Measurements from ENCODE around the gene RPP25L. TPM values are rescaled to one million over a fixed set of nuclear protein-coding genes. Genes with fewer than 3 reads are reported as not detected.

Gene RPP25L
- total and polyA plus RNA-seq, 12 donors = 10.5 to 42.9 (median 27.6) TPM

DNA sequence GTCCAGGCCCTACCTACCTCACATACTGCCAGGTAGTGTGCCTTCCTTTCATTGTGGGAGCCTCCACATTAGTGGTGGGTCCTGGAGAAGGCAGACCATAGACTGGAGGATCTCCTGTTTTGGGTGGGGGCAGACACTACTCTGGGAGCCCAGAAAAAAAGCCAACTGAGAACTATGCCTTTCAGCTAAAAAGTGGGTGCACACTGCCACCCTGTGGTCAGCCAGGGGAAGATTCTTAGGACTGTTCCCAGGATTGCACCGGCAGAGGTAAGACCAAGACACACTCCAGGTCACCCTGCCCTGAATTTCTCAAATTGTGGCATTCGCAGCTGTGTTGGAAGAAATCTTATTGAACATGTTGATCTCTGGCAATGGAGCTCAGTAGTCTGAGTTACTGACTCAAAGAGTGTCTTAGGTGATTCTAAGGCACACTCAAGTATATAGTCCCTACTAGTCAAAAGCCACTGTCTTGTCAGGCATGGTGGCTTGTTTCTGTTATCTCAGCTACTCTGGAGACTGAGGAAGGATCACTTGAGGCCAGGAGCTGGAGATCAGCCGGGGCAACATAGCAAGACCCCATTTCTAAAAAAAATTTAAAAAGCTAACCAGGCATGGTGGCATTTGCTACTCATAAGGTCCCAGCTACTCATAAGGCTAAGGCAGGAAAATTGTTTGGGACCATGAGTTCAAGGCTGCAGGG, 22.1 kb upstream of the RPP25L start:
- Histone ChIP-seq H3K36me3 (replicated peaks in 1 of 2) (peaks cover 0 to 6% of the 10 kb centered on the region in 2 donors), H3K4me3 (no peak overlapping the region), H3K4me1 (replicated peaks in 1 of 2) (peaks cover 20 to 30% of the 10 kb centered on the region in 2 donors), H3K9me3 (replicated peaks in 1 of 3) (no peaks in the 10 kb centered on the region), H3K27me3 (peaks cover 7% of the 10 kb centered on the region), H3K27ac (no peak overlapping the region)
- intact Hi-C loops (cut with DNase I) = no loop called here
- TF ChIP-seq POLR2A (IDR thresholded peaks at IDR 0.05) = no peak
- TF ChIP-seq, protein P1, sequence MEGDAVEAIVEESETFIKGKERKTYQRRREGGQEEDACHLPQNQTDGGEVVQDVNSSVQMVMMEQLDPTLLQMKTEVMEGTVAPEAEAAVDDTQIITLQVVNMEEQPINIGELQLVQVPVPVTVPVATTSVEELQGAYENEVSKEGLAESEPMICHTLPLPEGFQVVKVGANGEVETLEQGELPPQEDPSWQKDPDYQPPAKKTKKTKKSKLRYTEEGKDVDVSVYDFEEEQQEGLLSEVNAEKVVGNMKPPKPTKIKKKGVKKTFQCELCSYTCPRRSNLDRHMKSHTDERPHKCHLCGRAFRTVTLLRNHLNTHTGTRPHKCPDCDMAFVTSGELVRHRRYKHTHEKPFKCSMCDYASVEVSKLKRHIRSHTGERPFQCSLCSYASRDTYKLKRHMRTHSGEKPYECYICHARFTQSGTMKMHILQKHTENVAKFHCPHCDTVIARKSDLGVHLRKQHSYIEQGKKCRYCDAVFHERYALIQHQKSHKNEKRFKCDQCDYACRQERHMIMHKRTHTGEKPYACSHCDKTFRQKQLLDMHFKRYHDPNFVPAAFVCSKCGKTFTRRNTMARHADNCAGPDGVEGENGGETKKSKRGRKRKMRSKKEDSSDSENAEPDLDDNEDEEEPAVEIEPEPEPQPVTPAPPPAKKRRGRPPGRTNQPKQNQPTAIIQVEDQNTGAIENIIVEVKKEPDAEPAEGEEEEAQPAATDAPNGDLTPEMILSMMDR (IDR thresholded peaks at IDR 0.05) = peak; percentile 71 to 85 (median 79)
- 18 to 21% (median 19%) methylated on average over 3 of the region's 3 CpGs for WGBS, 4 donors
- DNase-seq = peak; percentile 61 to 83 (median 70)

DNA sequence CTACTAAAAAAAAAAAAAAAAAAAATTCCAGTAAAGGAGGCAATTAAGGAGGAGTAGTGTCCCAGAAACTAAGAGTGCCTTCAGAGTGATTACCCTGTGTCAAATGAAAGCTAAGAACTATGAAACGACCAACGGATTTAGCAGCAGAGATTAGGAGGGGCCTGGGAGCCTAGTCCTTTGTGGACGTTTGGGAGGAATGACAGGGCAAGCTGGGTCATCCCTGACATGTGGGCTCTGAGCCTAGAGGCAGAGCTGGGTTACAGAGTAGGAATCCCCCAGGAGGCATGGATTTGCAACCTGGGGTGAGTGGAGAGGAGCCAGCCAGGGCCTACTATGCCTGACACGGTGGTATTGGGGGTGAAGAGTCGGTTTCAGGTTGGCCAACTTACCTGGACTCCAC, 21.3 kb upstream of the RPP25L start:
- no peaks in the 10 kb centered on the region for H3K9me3 ChIP-seq (replicated peaks in 1 of 3)
- H3K4me3 ChIP-seq = no peak overlapping the region
- H3K36me3 ChIP-seq (replicated peaks in 1 of 2) = peaks cover 0 to 6% of the 10 kb centered on the region in 2 donors
- H3K27ac ChIP-seq = no peak overlapping the region
- peaks cover 19 to 28% of the 10 kb centered on the region in 2 donors for H3K4me1 ChIP-seq (replicated peaks in 1 of 2)
- DNase-seq = no peak
- no peak for TF ChIP-seq POLR2A (IDR thresholded peaks at IDR 0.05)
- TF ChIP-seq, protein P1 (IDR thresholded peaks at IDR 0.05) = no peak
- intact Hi-C loops (cut with DNase I) = no loop called here
- peaks cover 11% of the 10 kb centered on the region for H3K27me3 ChIP-seq
- 51 to 63% (median 59%) methylated on average over 5 of the region's 5 CpGs for WGBS, 4 donors

DNA sequence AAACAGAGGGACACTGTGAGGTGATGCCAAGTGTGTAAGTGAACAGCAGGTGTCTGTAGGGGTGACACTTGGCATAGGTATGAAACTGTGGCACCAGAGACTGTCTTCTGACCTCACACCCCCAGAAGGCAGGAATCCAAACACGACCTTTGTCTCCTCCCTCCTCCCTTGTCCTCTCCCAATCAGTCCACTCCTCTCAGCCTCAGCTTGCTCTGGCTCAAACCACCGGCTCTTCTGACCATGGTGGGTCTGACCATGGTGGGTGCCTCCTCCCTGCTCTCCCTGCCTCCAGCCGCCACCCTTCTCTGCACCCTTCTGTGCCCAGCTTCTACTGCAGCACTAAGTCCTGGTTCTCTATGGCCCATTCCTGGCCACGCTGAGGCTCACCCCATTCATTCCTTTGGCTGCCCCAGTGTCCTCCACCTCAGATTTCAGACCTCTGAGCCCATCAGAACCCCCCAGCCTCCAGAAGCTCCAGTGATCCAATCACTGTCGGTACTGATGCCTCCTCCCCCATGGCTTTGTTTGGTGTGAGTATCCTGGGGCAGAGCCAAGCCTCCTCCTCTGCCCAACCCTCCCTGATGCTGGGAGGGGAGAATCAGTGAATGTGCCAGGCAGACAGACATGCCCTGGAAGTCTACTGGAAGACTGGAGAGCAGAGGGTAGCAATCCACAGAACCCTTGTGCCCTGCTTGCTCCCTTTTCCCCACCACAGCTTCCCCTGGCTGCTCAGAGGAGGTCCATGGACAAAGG, 18.7 kb upstream of the RPP25L start:
- intact Hi-C loops (cut with DNase I) = no loop called here
- Histone ChIP-seq H3K4me3 (no peak overlapping the region), H3K27me3 (peaks cover 36% of the 10 kb centered on the region), H3K9me3 (replicated peaks in 1 of 3) (no peaks in the 10 kb centered on the region), H3K27ac (no peak overlapping the region), H3K36me3 (replicated peaks in 1 of 2) (peaks cover 0 to 6% of the 10 kb centered on the region in 2 donors), H3K4me1 (replicated peaks in 1 of 2) (peaks cover 7 to 11% of the 10 kb centered on the region in 2 donors)
- TF ChIP-seq, protein P1 (IDR thresholded peaks at IDR 0.05) = no peak
- TF ChIP-seq POLR2A (IDR thresholded peaks at IDR 0.05) = no peak
- no peak for DNase-seq
- 33 to 51% (median 39%) methylated on average over 4 to 5 of the region's 5 CpGs for WGBS, 4 donors

DNA sequence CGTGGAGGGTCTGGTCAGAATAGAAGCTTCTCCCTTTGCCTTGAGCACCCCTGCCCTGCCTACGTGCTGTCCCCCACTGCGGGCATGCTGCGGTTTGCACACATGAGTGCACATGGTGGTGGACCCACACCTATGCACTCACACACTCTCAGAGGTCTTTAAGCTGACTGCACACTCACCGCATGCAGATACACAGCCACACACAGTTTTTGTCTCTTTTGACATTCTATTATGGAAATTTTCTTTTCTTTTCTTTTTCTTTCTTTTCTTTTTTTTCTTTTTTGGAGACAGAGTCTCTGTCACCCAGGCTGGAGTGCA, 17.6 kb upstream of the RPP25L start:
- TF ChIP-seq POLR2A (IDR thresholded peaks at IDR 0.05) = no peak
- TF ChIP-seq, protein P1 (IDR thresholded peaks at IDR 0.05) = no peak
- H3K9me3 ChIP-seq (replicated peaks in 1 of 3) = no peaks in the 10 kb centered on the region
- H3K4me3 ChIP-seq = no peak overlapping the region
- intact Hi-C loops (cut with DNase I) = no loop called here
- no peak for DNase-seq
- H3K27ac ChIP-seq = no peak overlapping the region
- H3K36me3 ChIP-seq (replicated peaks in 1 of 2) = no peaks in the 10 kb centered on the region
- H3K4me1 ChIP-seq (replicated peaks in 1 of 2) = peaks cover 7 to 11% of the 10 kb centered on the region in 2 donors
- WGBS, 4 donors = 22 to 39% (median 31%) methylated on average over 4 to 5 of the region's 5 CpGs
- peaks cover 47% of the 10 kb centered on the region for H3K27me3 ChIP-seq
